ENCODE measurements around the gene SETBP1. TPM values are rescaled to one million over a fixed set of nuclear protein-coding genes. Genes with fewer than 3 reads are reported as not detected.

SETBP1 gene
- total RNA-seq, 1 donor from 2014 or later = 72.8 TPM

GRCh38 chr18:44686156-44686555 lies 5.5 kb downstream of the SETBP1 start:
- intact Hi-C loops (cut with micrococcal nuclease) = no loop called here
- H3K9me3 Mint-ChIP-seq = no peaks in the 10 kb centered on the region
- ATAC-seq (ENCODE audit: low read depth) (no peak), DNase-seq (no peak)
- no peaks in the 10 kb centered on the region for H3K27me3 Mint-ChIP-seq
- H3K4me1 Mint-ChIP-seq = peaks cover 57% of the 10 kb centered on the region
- no peak for TF ChIP-seq CTCF (IDR thresholded peaks at IDR 0.05)
- H3K27ac Mint-ChIP-seq = no peak overlapping the region
- no peak overlapping the region for H3K4me3 Mint-ChIP-seq
- ChIA-PET CTCF (no interaction called here), POLR2A (interaction anchor here (1.4 kb wide), 1 partner anchor 10 kb away, joined by 4 read pairs; no protein-coding TSS in a partner anchor)
- H3K36me3 Mint-ChIP-seq (ENCODE audit: low read depth) = peaks cover 8% of the 10 kb centered on the region

- Mint-ChIP-seq H3K9me3 (no peaks in the 10 kb centered on the region), H3K27me3 (no peaks in the 10 kb centered on the region), H3K36me3 (ENCODE audit: low read depth) (peaks cover 9% of the 10 kb centered on the region), H3K4me3 (no peak overlapping the region), H3K4me1 (peaks cover 67% of the 10 kb centered on the region), H3K27ac (no peak overlapping the region)
- ChIA-PET POLR2A (interaction anchor here (1.0 to 1.9 kb wide), 3 partner anchors 9 to 72 kb away, joined by 3 to 6 read pairs (median 4); no protein-coding TSS in a partner anchor), CTCF (interaction anchor here (0.9 kb wide), 1 partner anchor 11 kb away, joined by 3 read pairs; no protein-coding TSS in a partner anchor)
- intact Hi-C loops (cut with micrococcal nuclease) = no loop called here
- no peak for DNase-seq
- ATAC-seq (ENCODE audit: low read depth) = no peak
- no peak for TF ChIP-seq CTCF (IDR thresholded peaks at IDR 0.05)
Measured at GRCh38 chr18:44687421-44687820, 6.7 kb downstream of the SETBP1 start.

GRCh38 chr18:44689736-44690135 lies 9.0 kb downstream of the SETBP1 start:
- Mint-ChIP-seq H3K4me3 (no peak overlapping the region), H3K36me3 (ENCODE audit: low read depth) (peaks cover 20% of the 10 kb centered on the region), H3K9me3 (no peaks in the 10 kb centered on the region), H3K4me1 (peaks cover 90% of the 10 kb centered on the region), H3K27ac (no peak overlapping the region), H3K27me3 (no peaks in the 10 kb centered on the region)
- TF ChIP-seq CTCF (IDR thresholded peaks at IDR 0.05) = no peak
- intact Hi-C loops (cut with micrococcal nuclease) = no loop called here
- CTCF ChIA-PET = no interaction called here
- no peak for DNase-seq
- POLR2A ChIA-PET = interaction anchor here (1.1 to 1.4 kb wide), 2 partner anchors 9 to 11 kb away, joined by 3 to 7 read pairs; partner anchors contain the start of gene SETBP1
- ATAC-seq (ENCODE audit: low read depth) = no peak

GRCh38 chr18:44691148-44691925 lies 10.6 kb downstream of the SETBP1 start:
- DNase-seq (no peak), ATAC-seq (ENCODE audit: low read depth) (no peak)
- TF ChIP-seq CTCF (IDR thresholded peaks at IDR 0.05) = no peak
- ChIA-PET CTCF (interaction anchor here (1.4 kb wide), 1 partner anchor 30 kb away, joined by 3 read pairs; no protein-coding TSS in a partner anchor), POLR2A (interaction anchor here (0.5 to 1.3 kb wide), 4 partner anchors 11 to 398 kb away, joined by 3 to 5 read pairs (median 3); partner anchors contain the start of gene SETBP1)
- Mint-ChIP-seq H3K4me3 (no peak overlapping the region), H3K27me3 (no peaks in the 10 kb centered on the region), H3K36me3 (ENCODE audit: low read depth) (peaks cover 23% of the 10 kb centered on the region), H3K27ac (no peak overlapping the region), H3K4me1 (peaks cover 89% of the 10 kb centered on the region), H3K9me3 (no peaks in the 10 kb centered on the region)
- intact Hi-C loops (cut with micrococcal nuclease) = no loop called here
